Measurements from ENCODE around the gene CDH23.

- TF ChIP-seq POLR2AphosphoS5 (IDR thresholded peaks at IDR 0.05; ENCODE audit: insufficient read depth in 1 of 2, low read depth in 1 of 2) (no peak), POLR2A (IDR thresholded peaks at IDR 0.05) (no peak)
Observed at GRCh38 chr10:71388583-71389310, 8.0 kb upstream of the CDH23 start.

Data from vagina (tissue), 2 donors.